GM23338 (cell line): Measurements from ENCODE around the gene ZMAT1. TPM values are rescaled to one million over a fixed set of nuclear protein-coding genes. Genes with fewer than 3 reads are reported as not detected.
A peak's percentile ranks its signal among the peaks of the same experiment; 100 is the strongest.

ENCODE experiments used
- ATAC-seq: fragments of 200-7000 bp; cut with Tn5 transposase; 3 replicates; pipeline ENCODE4 v1.9.1; 2020
- DNase-seq: peaks from one replicate; pipeline ENCODE4 v3.0.0-alpha.2; 2015; ENCODE audit warnings: low spot score
- H2AFZ ChIP-seq: fragments of 200-600 bp; sonication (generic); 2 replicates; pipeline ENCODE4 v1.8.0; 2016; ENCODE audit warnings: antibody characterized with exemption, mild to moderate bottlenecking, moderate library complexity
- H3F3A ChIP-seq: fragments of 200-600 bp; sonication (generic); replicated peaks from 2 replicates; pipeline ENCODE4 v1.8.0; 2017; ENCODE audit warnings: antibody characterized with exemption, mixed run types, low read depth
- H3K27ac ChIP-seq: fragments of 200-600 bp; sonication (generic); 2 replicates; pipeline ENCODE4 v1.6.1; 2016; ENCODE audit warnings: low read depth
- H3K27me3 ChIP-seq: fragments of 200-600 bp; sonication (generic); 2 replicates; pipeline ENCODE4 v1.8.0; 2016; ENCODE audit warnings: mild to moderate bottlenecking, mixed run types, moderate library complexity; ENCODE audit not compliant: insufficient read depth
- H3K36me3 ChIP-seq: fragments of 200-600 bp; sonication (generic); 2 replicates; pipeline ENCODE4 v1.8.0; 2016; ENCODE audit warnings: mild to moderate bottlenecking; ENCODE audit not compliant: insufficient read depth
- H3K4me1 ChIP-seq: fragments of 200-600 bp; sonication (generic); 2 replicates; pipeline ENCODE4 v1.8.0; 2016; ENCODE audit warnings: mild to moderate bottlenecking, moderate library complexity; ENCODE audit not compliant: insufficient read depth
- H3K4me2 ChIP-seq: fragments of 200-600 bp; sonication (generic); 2 replicates; pipeline ENCODE4 v1.7.1; 2017; ENCODE audit warnings: mixed run types
- H3K4me3 ChIP-seq: fragments of 200-600 bp; sonication (generic); 2 replicates; pipeline ENCODE4 v1.6.1; 2016; ENCODE audit warnings: mixed run types
- H3K79me2 ChIP-seq: fragments of 200-600 bp; sonication (generic); replicated peaks from 2 replicates; pipeline ENCODE4 v1.8.0; 2017; ENCODE audit warnings: mild to moderate bottlenecking; ENCODE audit not compliant: insufficient read depth
- H3K9me2 ChIP-seq: fragments of 200-600 bp; sonication (generic); 2 replicates; pipeline ENCODE4 v1.8.0; 2017; ENCODE audit not compliant: insufficient read depth
- H4K20me1 ChIP-seq: fragments of 200-600 bp; sonication (generic); replicated peaks from 2 replicates; pipeline ENCODE4 v1.8.0; 2017; ENCODE audit warnings: mild to moderate bottlenecking; ENCODE audit not compliant: insufficient read depth
- H3K27ac Mint-ChIP-seq: 2 replicates; pipeline ENCODE4 v1.8.0; 2020; ENCODE audit warnings: inconsistent platforms, mild to moderate bottlenecking, moderate library complexity, mixed read lengths
- H3K27me3 Mint-ChIP-seq: 3 replicates; pipeline ENCODE4 v1.8.0; 2022; ENCODE audit warnings: low read depth, mild to moderate bottlenecking, moderate library complexity, mixed read lengths, inconsistent platforms; ENCODE audit not compliant: insufficient read depth, poor library complexity
- H3K36me3 Mint-ChIP-seq: 3 replicates; pipeline ENCODE4 v1.8.0; 2021; ENCODE audit warnings: low read depth, mild to moderate bottlenecking, inconsistent platforms, moderate library complexity, mixed read lengths
- H3K4me1 Mint-ChIP-seq: 3 replicates; pipeline ENCODE4 v1.8.0; 2020; ENCODE audit warnings: mild to moderate bottlenecking, inconsistent platforms, mixed read lengths
- H3K4me3 Mint-ChIP-seq: 3 replicates; pipeline ENCODE4 v1.8.0; 2021; ENCODE audit warnings: moderate library complexity, mild to moderate bottlenecking, inconsistent platforms, mixed read lengths
- H3K9me3 Mint-ChIP-seq: 3 replicates; pipeline ENCODE4 v1.8.0; 2020; ENCODE audit warnings: moderate library complexity, mild to moderate bottlenecking, inconsistent platforms, mixed read lengths
- CREB1 ChIP-seq: fragments of 250-450 bp; sonication (Bioruptor Pico); IDR thresholded peaks from 2 replicates; pipeline ENCODE4 v1.5.0; 2020; ENCODE audit warnings: low read depth, mild to moderate bottlenecking, moderate library complexity
- EZH2 ChIP-seq: fragments of 200-600 bp; sonication (generic); IDR thresholded peaks from one replicate; pipeline ENCODE4 v1.8.0; 2017; ENCODE audit warnings: antibody characterized with exemption, mild to moderate bottlenecking, low read depth; ENCODE audit not compliant: unreplicated experiment
- EZH2phosphoT487 ChIP-seq: fragments of 200-600 bp; sonication (generic); IDR thresholded peaks from one replicate; pipeline ENCODE4 v1.8.1; 2018; ENCODE audit warnings: antibody characterized with exemption; ENCODE audit not compliant: unreplicated experiment
- JUNB ChIP-seq: IDR thresholded peaks from one replicate; pipeline ENCODE4 v1.6.1; 2016; ENCODE audit warnings: antibody characterized with exemption; ENCODE audit not compliant: unreplicated experiment
- NANOG ChIP-seq: IDR thresholded peaks from 2 replicates; pipeline ENCODE4 v1.6.1; 2016; ENCODE audit warnings: antibody characterized with exemption, borderline replicate concordance
- POLR2AphosphoS5 ChIP-seq: IDR thresholded peaks from 2 replicates; pipeline ENCODE4 v1.6.1; 2016; ENCODE audit warnings: antibody characterized with exemption, low read depth
- STAT1 ChIP-seq: IDR thresholded peaks from one replicate; pipeline ENCODE4 v1.6.1; 2016; ENCODE audit warnings: antibody characterized with exemption; ENCODE audit not compliant: unreplicated experiment
- ZNF114 ChIP-seq: fragments of 250-450 bp; sonication (Bioruptor Pico); IDR thresholded peaks from 2 replicates; pipeline ENCODE4 v1.5.0; 2020; ENCODE audit warnings: mild to moderate bottlenecking, moderate library complexity
- ZNF331 ChIP-seq: fragments of 250-450 bp; sonication (Bioruptor Pico); IDR thresholded peaks from 2 replicates; pipeline ENCODE4 v1.5.0; 2020; ENCODE audit warnings: low read depth, mild to moderate bottlenecking, moderate library complexity
- polyA plus RNA-seq: library from polyadenylated mRNA; unstranded; fragments of >200 nt; fragmentation: Nextera tagmentation; extraction: Ambion mirVana; gene quantifications from 2 replicates; pipeline ENCODE4 v1.2.1, GENCODE V29; 2016
- total RNA-seq: library from RNA; depleted of rRNA; stranded (reverse); fragments of >200 nt; shearing (Covaris generic); gene quantifications from 2 replicates; pipeline ENCODE4 v1.2.3, GENCODE V29; 2014
- TF ChIP-seq, protein P1 (sequence below): IDR thresholded peaks from 2 replicates; pipeline ENCODE4 v1.6.1; 2016; ENCODE audit warnings: antibody characterized with exemption
- TF ChIP-seq, protein P2 (sequence below): fragments of 250-450 bp; sonication (Bioruptor Pico); IDR thresholded peaks from 2 replicates; pipeline ENCODE4 v1.5.0; 2020; ENCODE audit warnings: mild to moderate bottlenecking, moderate library complexity
- TF ChIP-seq, protein P3 (sequence below), 2 experiments: fragments of 200-600 bp in 1 of 2; sonication (generic) in 1 of 2; conservative IDR thresholded peaks; 2 replicates each; pipeline versions ENCODE4 v1.5.1 to v1.6.1; 2016 to 2017; ENCODE audit warnings: antibody characterized with exemption in 2 of 2, low read depth in 2 of 2, mild to moderate bottlenecking in 2 of 2, moderate library complexity in 1 of 2
- TF ChIP-seq, protein P4 (sequence below): IDR thresholded peaks from one replicate; pipeline ENCODE4 v1.6.1; 2018; ENCODE audit warnings: antibody characterized with exemption; ENCODE audit not compliant: unreplicated experiment

Gene ZMAT1
- total and polyA plus RNA-seq, 2 experiments from 2014 or later: 1.5 to 2.2 TPM

DNA sequence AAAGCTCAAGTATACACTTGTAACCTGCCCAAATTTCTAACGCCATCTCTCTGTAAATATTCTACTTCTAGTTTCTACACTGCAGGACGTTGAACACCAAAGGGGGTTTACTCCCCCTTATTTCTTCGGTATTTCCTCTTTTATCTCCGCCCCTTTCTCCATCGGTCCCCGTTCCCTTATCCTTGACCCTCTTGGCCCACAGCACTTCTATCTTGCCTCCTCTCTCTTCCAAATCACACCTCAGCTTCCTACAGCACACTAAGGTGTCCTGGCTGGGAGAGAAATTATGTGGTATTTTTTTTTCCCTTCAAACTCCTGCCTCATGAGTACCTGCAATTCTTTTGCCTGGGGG, 715 bp downstream of the ZMAT1 start:
- H3K79me2 ChIP-seq: no peaks in the 10 kb centered on the region
- no peak for TF ChIP-seq CREB1 (CRISPR knock-in tag)
- no peak for TF ChIP-seq EZH2phosphoT487
- no peak for TF ChIP-seq ZNF114
- TF ChIP-seq STAT1: no peak
- TF ChIP-seq, protein P1, sequence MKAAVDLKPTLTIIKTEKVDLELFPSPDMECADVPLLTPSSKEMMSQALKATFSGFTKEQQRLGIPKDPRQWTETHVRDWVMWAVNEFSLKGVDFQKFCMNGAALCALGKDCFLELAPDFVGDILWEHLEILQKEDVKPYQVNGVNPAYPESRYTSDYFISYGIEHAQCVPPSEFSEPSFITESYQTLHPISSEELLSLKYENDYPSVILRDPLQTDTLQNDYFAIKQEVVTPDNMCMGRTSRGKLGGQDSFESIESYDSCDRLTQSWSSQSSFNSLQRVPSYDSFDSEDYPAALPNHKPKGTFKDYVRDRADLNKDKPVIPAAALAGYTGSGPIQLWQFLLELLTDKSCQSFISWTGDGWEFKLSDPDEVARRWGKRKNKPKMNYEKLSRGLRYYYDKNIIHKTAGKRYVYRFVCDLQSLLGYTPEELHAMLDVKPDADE: no peak
- TF ChIP-seq, protein P2, sequence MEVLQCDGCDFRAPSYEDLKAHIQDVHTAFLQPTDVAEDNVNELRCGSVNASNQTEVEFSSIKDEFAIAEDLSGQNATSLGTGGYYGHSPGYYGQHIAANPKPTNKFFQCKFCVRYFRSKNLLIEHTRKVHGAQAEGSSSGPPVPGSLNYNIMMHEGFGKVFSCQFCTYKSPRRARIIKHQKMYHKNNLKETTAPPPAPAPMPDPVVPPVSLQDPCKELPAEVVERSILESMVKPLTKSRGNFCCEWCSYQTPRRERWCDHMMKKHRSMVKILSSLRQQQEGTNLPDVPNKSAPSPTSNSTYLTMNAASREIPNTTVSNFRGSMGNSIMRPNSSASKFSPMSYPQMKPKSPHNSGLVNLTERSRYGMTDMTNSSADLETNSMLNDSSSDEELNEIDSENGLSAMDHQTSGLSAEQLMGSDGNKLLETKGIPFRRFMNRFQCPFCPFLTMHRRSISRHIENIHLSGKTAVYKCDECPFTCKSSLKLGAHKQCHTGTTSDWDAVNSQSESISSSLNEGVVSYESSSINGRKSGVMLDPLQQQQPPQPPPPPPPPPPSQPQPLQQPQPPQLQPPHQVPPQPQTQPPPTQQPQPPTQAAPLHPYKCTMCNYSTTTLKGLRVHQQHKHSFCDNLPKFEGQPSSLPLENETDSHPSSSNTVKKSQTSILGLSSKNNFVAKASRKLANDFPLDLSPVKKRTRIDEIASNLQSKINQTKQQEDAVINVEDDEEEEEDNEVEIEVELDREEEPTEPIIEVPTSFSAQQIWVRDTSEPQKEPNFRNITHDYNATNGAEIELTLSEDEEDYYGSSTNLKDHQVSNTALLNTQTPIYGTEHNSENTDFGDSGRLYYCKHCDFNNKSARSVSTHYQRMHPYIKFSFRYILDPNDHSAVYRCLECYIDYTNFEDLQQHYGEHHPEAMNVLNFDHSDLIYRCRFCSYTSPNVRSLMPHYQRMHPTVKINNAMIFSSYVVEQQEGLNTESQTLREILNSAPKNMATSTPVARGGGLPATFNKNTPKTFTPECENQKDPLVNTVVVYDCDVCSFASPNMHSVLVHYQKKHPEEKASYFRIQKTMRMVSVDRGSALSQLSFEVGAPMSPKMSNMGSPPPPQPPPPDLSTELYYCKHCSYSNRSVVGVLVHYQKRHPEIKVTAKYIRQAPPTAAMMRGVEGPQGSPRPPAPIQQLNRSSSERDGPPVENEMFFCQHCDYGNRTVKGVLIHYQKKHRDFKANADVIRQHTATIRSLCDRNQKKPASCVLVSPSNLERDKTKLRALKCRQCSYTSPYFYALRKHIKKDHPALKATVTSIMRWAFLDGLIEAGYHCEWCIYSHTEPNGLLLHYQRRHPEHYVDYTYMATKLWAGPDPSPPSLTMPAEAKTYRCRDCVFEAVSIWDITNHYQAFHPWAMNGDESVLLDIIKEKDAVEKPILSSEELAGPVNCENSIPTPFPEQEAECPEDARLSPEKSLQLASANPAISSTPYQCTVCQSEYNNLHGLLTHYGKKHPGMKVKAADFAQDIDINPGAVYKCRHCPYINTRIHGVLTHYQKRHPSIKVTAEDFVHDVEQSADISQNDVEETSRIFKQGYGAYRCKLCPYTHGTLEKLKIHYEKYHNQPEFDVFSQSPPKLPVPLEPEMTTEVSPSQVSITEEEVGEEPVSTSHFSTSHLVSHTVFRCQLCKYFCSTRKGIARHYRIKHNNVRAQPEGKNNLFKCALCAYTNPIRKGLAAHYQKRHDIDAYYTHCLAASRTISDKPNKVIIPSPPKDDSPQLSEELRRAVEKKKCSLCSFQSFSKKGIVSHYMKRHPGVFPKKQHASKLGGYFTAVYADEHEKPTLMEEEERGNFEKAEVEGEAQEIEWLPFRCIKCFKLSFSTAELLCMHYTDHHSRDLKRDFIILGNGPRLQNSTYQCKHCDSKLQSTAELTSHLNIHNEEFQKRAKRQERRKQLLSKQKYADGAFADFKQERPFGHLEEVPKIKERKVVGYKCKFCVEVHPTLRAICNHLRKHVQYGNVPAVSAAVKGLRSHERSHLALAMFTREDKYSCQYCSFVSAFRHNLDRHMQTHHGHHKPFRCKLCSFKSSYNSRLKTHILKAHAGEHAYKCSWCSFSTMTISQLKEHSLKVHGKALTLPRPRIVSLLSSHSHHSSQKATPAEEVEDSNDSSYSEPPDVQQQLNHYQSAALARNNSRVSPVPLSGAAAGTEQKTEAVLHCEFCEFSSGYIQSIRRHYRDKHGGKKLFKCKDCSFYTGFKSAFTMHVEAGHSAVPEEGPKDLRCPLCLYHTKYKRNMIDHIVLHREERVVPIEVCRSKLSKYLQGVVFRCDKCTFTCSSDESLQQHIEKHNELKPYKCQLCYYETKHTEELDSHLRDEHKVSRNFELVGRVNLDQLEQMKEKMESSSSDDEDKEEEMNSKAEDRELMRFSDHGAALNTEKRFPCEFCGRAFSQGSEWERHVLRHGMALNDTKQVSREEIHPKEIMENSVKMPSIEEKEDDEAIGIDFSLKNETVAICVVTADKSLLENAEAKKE (CRISPR knock-in tag): no peak
- TF ChIP-seq, protein P3, sequence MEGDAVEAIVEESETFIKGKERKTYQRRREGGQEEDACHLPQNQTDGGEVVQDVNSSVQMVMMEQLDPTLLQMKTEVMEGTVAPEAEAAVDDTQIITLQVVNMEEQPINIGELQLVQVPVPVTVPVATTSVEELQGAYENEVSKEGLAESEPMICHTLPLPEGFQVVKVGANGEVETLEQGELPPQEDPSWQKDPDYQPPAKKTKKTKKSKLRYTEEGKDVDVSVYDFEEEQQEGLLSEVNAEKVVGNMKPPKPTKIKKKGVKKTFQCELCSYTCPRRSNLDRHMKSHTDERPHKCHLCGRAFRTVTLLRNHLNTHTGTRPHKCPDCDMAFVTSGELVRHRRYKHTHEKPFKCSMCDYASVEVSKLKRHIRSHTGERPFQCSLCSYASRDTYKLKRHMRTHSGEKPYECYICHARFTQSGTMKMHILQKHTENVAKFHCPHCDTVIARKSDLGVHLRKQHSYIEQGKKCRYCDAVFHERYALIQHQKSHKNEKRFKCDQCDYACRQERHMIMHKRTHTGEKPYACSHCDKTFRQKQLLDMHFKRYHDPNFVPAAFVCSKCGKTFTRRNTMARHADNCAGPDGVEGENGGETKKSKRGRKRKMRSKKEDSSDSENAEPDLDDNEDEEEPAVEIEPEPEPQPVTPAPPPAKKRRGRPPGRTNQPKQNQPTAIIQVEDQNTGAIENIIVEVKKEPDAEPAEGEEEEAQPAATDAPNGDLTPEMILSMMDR (conservative IDR thresholded peaks at IDR 0.05; ENCODE audit: low read depth in 2 of 2): no peak
- no peak for TF ChIP-seq ZNF331 (CRISPR knock-in tag)
- TF ChIP-seq JUNB: no peak
- TF ChIP-seq NANOG: no peak
- TF ChIP-seq, protein P4, sequence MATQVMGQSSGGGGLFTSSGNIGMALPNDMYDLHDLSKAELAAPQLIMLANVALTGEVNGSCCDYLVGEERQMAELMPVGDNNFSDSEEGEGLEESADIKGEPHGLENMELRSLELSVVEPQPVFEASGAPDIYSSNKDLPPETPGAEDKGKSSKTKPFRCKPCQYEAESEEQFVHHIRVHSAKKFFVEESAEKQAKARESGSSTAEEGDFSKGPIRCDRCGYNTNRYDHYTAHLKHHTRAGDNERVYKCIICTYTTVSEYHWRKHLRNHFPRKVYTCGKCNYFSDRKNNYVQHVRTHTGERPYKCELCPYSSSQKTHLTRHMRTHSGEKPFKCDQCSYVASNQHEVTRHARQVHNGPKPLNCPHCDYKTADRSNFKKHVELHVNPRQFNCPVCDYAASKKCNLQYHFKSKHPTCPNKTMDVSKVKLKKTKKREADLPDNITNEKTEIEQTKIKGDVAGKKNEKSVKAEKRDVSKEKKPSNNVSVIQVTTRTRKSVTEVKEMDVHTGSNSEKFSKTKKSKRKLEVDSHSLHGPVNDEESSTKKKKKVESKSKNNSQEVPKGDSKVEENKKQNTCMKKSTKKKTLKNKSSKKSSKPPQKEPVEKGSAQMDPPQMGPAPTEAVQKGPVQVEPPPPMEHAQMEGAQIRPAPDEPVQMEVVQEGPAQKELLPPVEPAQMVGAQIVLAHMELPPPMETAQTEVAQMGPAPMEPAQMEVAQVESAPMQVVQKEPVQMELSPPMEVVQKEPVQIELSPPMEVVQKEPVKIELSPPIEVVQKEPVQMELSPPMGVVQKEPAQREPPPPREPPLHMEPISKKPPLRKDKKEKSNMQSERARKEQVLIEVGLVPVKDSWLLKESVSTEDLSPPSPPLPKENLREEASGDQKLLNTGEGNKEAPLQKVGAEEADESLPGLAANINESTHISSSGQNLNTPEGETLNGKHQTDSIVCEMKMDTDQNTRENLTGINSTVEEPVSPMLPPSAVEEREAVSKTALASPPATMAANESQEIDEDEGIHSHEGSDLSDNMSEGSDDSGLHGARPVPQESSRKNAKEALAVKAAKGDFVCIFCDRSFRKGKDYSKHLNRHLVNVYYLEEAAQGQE: no peak
- no peak for TF ChIP-seq EZH2
- no peak for TF ChIP-seq POLR2AphosphoS5
- H3K9me2 ChIP-seq: no peaks in the 10 kb centered on the region
- Mint-ChIP-seq H3K36me3 (peaks cover 28% of the 10 kb centered on the region), H3K27ac (peak overlapping the region; percentile 89), H3K4me3 (peak overlapping the region; percentile 87), H3K9me3 (peaks cover 16% of the 10 kb centered on the region), H3K4me1 (peaks cover 33% of the 10 kb centered on the region), H3K27me3 (peaks cover 6% of the 10 kb centered on the region)
- peak overlapping the region; percentile 56; the same call in 1 of the 2 replicates for H2AFZ ChIP-seq
- peak overlapping the region; percentile 94; the same call in 1 of the 2 replicates for H3K27ac ChIP-seq
- H3K27me3 ChIP-seq: peaks cover 10% of the 10 kb centered on the region
- H3F3A ChIP-seq: no peaks in the 10 kb centered on the region
- no peaks in the 10 kb centered on the region for H3K36me3 ChIP-seq
- peak; percentile 52 for ATAC-seq
- no peaks in the 10 kb centered on the region for H4K20me1 ChIP-seq
- peak overlapping the region; percentile 83 for H3K4me2 ChIP-seq
- DNase-seq: peak; percentile 44
- peak overlapping the region; percentile 69 for H3K4me3 ChIP-seq
- H3K4me1 ChIP-seq: peaks cover 11% of the 10 kb centered on the region; the same call in 1 of the 2 replicates
